RWPE1 (cell line): ENCODE results near the gene C20orf141.

Source experiments
- CTCF ChIA-PET: fragments of 350-600 bp; sonication (Branson Sonifier 250); formaldehyde crosslinking; extraction: SDS; loops from one replicate; lab custom pipeline; 2021; lab: Yijun Ruan, JAX
- POLR2A ChIA-PET: fragments of 400-600 bp; formaldehyde crosslinking; extraction: SDS; loops from one replicate; lab custom pipeline; 2020; ENCODE audit warnings: antibody characterized with exemption; ENCODE audit not compliant: low non-redundant PET; lab: Yijun Ruan, JAX
- DNase-seq: peaks from one replicate; pipeline ENCODE4 v3.0.0; 2012; ENCODE audit warnings: low spot score
- H3K27ac ChIP-seq: fragments of 450-650 bp; 2 replicates; pipeline ENCODE4 v1.5.1; 2017
- CTCF ChIP-seq: fragments of 450-650 bp; conservative IDR thresholded peaks from 2 replicates; pipeline ENCODE4 v1.5.1; 2017; ENCODE audit warnings: low read depth, mild to moderate bottlenecking

Gene C20orf141

GRCh38 chr20:2814076-2814475 lies 711 bp upstream of the C20orf141 start:
- no peak for DNase-seq
- ChIA-PET POLR2A (no interaction called here), CTCF (no interaction called here)
- H3K27ac ChIP-seq: no peak overlapping the region
- no peak for TF ChIP-seq CTCF

GRCh38 chr20:2815242-2815900 lies 584 bp downstream of the C20orf141 start:
- CTCF ChIA-PET: no interaction called here
- no peak for DNase-seq
- POLR2A ChIA-PET: no interaction called here
- no peak for TF ChIP-seq CTCF
- H3K27ac ChIP-seq: peak overlapping the region; percentile 39

- DNase-seq: no peak
- ChIA-PET CTCF (no interaction called here), POLR2A (no interaction called here)
- no peak for TF ChIP-seq CTCF
- no peak within 1 kb of the TSS for H3K27ac ChIP-seq
Observed at GRCh38 chr20:2816030-2816582, 1.3 kb downstream of the C20orf141 start, which contains the start of gene TMEM239. Gene TMEM239, plus strand, starts transcription at chr20:2816364. Its CDS starts 191 bp downstream, at chr20:2816555.

- TF ChIP-seq CTCF: no peak
- ChIA-PET POLR2A (no interaction called here), CTCF (interaction anchor here (0.5 kb wide), 1 partner anchor 38 kb away, joined by 4 read pairs; no protein-coding TSS in a partner anchor)
Observed at GRCh38 chr20:2816583-2817340, 2.0 kb downstream of the C20orf141 start.

GRCh38 chr20:2817341-2817726 lies 2.5 kb downstream of the C20orf141 start:
- no peak for DNase-seq
- no peak for TF ChIP-seq CTCF
- ChIA-PET POLR2A (no interaction called here), CTCF (no interaction called here)
- H3K27ac ChIP-seq: no peak overlapping the region

More at GRCh38 chr20:2816583-2817340, 2.0 kb downstream of the C20orf141 start:
- H3K27ac ChIP-seq: no peak overlapping the region
- no peak for DNase-seq

GRCh38 chr20:2817891-2818595 lies 3.3 kb downstream of the C20orf141 start:
- ChIA-PET CTCF (no interaction called here), POLR2A (no interaction called here)
- TF ChIP-seq CTCF: no peak
- DNase-seq: no peak
- no peak overlapping the region for H3K27ac ChIP-seq
